WTC11 (cell line): ENCODE measurements around the gene ATXN10. TPM values are rescaled to one million over a fixed set of nuclear protein-coding genes. Genes with fewer than 3 reads are reported as not detected.

ENCODE experiments used
- ATAC-seq: fragments of 200-7000 bp; cut with Tn5 transposase; 2 replicates; pipeline ENCODE4 v1.10.0; 2021; ENCODE audit warnings: mild to moderate bottlenecking, moderate library complexity
- CTCF ChIA-PET: fragments of 300-600 bp; sonication (Branson Sonifier 250); formaldehyde crosslinking; loops from one replicate; lab custom pipeline; 2021; ENCODE audit warnings: antibody characterized with exemption; lab: Charles Lee
- POLR2A ChIA-PET: fragments of 350-600 bp; sonication (Branson Sonifier 250); formaldehyde crosslinking; loops from one replicate; lab custom pipeline; 2021; ENCODE audit warnings: antibody characterized with exemption; lab: Charles Lee
- DNase-seq: peaks from one replicate; pipeline ENCODE4 v3.0.0; 2021; ENCODE audit warnings: low spot score
- H3K27ac Mint-ChIP-seq: 2 replicates; pipeline ENCODE4 v1.8.0; 2021; ENCODE audit warnings: mixed read lengths
- H3K27me3 Mint-ChIP-seq: 2 replicates; pipeline ENCODE4 v1.8.0; 2021; ENCODE audit warnings: low read depth, mild to moderate bottlenecking, moderate library complexity, mixed read lengths
- H3K36me3 Mint-ChIP-seq: 2 replicates; pipeline ENCODE4 v1.8.0; 2021; ENCODE audit warnings: mixed read lengths
- H3K4me1 Mint-ChIP-seq: 2 replicates; pipeline ENCODE4 v1.8.0; 2022; ENCODE audit warnings: mixed read lengths
- H3K4me3 Mint-ChIP-seq: 2 replicates; pipeline ENCODE4 v1.8.0; 2021; ENCODE audit warnings: mild to moderate bottlenecking, moderate library complexity, mixed read lengths
- H3K9me3 Mint-ChIP-seq: 2 replicates; pipeline ENCODE4 v1.8.0; 2021; ENCODE audit warnings: mixed read lengths
- ATF1 ChIP-seq: sonication (generic); formaldehyde crosslinking; IDR thresholded peaks from 2 replicates; pipeline ENCODE4 v1.8.1; 2023; ENCODE audit warnings: mild to moderate bottlenecking, moderate library complexity, missing genetic modification reagents
- CREB1 ChIP-seq: sonication (generic); formaldehyde crosslinking; IDR thresholded peaks from 2 replicates; pipeline ENCODE4 v1.8.0; 2023; ENCODE audit warnings: mild to moderate bottlenecking, missing genetic modification reagents
- ESRRA ChIP-seq: sonication (generic); formaldehyde crosslinking; IDR thresholded peaks from 2 replicates; pipeline ENCODE4 v1.8.1; 2022; ENCODE audit warnings: mild to moderate bottlenecking, missing genetic modification reagents, borderline replicate concordance
- IRF2 ChIP-seq: sonication (generic); formaldehyde crosslinking; IDR thresholded peaks from 2 replicates; pipeline ENCODE4 v1.8.0; 2022; ENCODE audit warnings: low read depth, missing genetic modification reagents, borderline replicate concordance
- PRRX2 ChIP-seq: fragments of 250-450 bp; sonication (Bioruptor Pico); IDR thresholded peaks from 2 replicates; pipeline ENCODE4 v1.8.0; 2021; ENCODE audit warnings: mild to moderate bottlenecking
- SMAD4 ChIP-seq: sonication (generic); formaldehyde crosslinking; IDR thresholded peaks from 2 replicates; pipeline ENCODE4 v1.8.0; 2022; ENCODE audit warnings: mild to moderate bottlenecking, missing genetic modification reagents
- ZBTB21 ChIP-seq: sonication (generic); formaldehyde crosslinking; IDR thresholded peaks from 2 replicates; pipeline ENCODE4 v1.8.1; 2023; ENCODE audit warnings: mild to moderate bottlenecking, missing genetic modification reagents, borderline replicate concordance
- ZNF138 ChIP-seq: sonication (generic); formaldehyde crosslinking; conservative IDR thresholded peaks from 2 replicates; pipeline ENCODE4 v1.8.1; 2022; ENCODE audit warnings: mild to moderate bottlenecking, moderate library complexity, missing genetic modification reagents
- ZNF396 ChIP-seq: fragments of 250-450 bp; sonication (Bioruptor Pico); IDR thresholded peaks from 2 replicates; pipeline ENCODE4 v1.8.0; 2021; ENCODE audit warnings: mild to moderate bottlenecking, moderate library complexity, borderline replicate concordance
- total RNA-seq: library from RNA; stranded (reverse); gene quantifications from 3 replicates; pipeline ENCODE4 v1.2.3, GENCODE V29; 2021
- TF ChIP-seq, protein P1 (sequence below): sonication (generic); formaldehyde crosslinking; IDR thresholded peaks from 2 replicates; pipeline ENCODE4 v1.8.1; 2023; ENCODE audit warnings: mild to moderate bottlenecking, missing genetic modification reagents, moderate library complexity
- TF ChIP-seq, protein P2 (sequence below): fragments of 250-450 bp; sonication (Bioruptor Pico); IDR thresholded peaks from 2 replicates; pipeline ENCODE4 v1.8.0; 2021; ENCODE audit warnings: mild to moderate bottlenecking
- TF ChIP-seq, protein P3 (sequence below): sonication (generic); formaldehyde crosslinking; conservative IDR thresholded peaks from 2 replicates; pipeline ENCODE4 v1.8.1; 2023; ENCODE audit warnings: mild to moderate bottlenecking, low read depth, missing genetic modification reagents, moderate library complexity
- TF ChIP-seq, protein P4 (sequence below): sonication (generic); formaldehyde crosslinking; IDR thresholded peaks from 2 replicates; pipeline ENCODE4 v1.8.1; 2022; ENCODE audit warnings: low read depth, missing genetic modification reagents, borderline replicate concordance
- TF ChIP-seq, protein P5 (sequence below): sonication (generic); formaldehyde crosslinking; IDR thresholded peaks from 2 replicates; pipeline ENCODE4 v1.8.1; 2023; ENCODE audit warnings: mild to moderate bottlenecking, missing genetic modification reagents
- TF ChIP-seq, protein P6 (sequence below): sonication (generic); formaldehyde crosslinking; IDR thresholded peaks from 2 replicates; pipeline ENCODE4 v1.8.0; 2023; ENCODE audit warnings: mild to moderate bottlenecking, missing genetic modification reagents
- TF ChIP-seq, protein P7 (sequence below): sonication (generic); formaldehyde crosslinking; IDR thresholded peaks from 2 replicates; pipeline ENCODE4 v1.8.1; 2023; ENCODE audit warnings: mild to moderate bottlenecking, moderate library complexity, missing genetic modification reagents

ATXN10 gene
- total RNA-seq, 1 experiment from 2014 or later = 185 TPM

DNA sequence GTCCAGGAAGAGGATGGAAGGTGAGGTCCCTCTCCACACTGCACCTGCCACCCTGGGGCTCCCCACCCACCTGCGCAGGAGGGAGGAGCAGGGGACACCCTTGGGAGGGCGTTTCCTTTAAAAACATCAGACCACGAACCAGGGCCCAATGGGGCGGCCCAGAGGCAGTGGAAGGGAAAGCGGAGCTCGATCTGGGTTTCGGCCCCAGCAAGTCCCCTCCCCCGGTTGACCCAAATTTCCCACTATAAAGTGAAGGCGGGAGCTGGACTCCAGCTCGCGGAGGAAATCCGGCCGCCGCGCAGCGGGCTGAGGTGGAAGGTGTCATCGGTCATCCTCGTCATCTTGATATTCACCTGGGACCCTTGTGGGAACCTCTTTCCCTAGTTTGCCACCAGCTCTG is 206.0 kb downstream of the ATXN10 start:
- peaks cover 9% of the 10 kb centered on the region for H3K9me3 Mint-ChIP-seq
- no peak overlapping the region for H3K4me3 Mint-ChIP-seq
- TF ChIP-seq ZBTB21 (CRISPR knock-in tag) = no peak
- no peak for TF ChIP-seq IRF2 (CRISPR knock-in tag)
- TF ChIP-seq, protein P1, sequence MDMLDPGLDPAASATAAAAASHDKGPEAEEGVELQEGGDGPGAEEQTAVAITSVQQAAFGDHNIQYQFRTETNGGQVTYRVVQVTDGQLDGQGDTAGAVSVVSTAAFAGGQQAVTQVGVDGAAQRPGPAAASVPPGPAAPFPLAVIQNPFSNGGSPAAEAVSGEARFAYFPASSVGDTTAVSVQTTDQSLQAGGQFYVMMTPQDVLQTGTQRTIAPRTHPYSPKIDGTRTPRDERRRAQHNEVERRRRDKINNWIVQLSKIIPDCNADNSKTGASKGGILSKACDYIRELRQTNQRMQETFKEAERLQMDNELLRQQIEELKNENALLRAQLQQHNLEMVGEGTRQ = no peak
- TF ChIP-seq CREB1 = no peak
- H3K27ac Mint-ChIP-seq = no peak overlapping the region
- ChIA-PET CTCF (interaction anchor here (1.0 to 3.7 kb wide), 6 partner anchors 10 to 300 kb away, joined by 3 to 35 read pairs (median 7); no protein-coding TSS in a partner anchor), POLR2A (interaction anchor here (1.3 kb wide), 1 partner anchor 88 kb away, joined by 3 read pairs; no protein-coding TSS in a partner anchor)
- peaks cover 55% of the 10 kb centered on the region for H3K27me3 Mint-ChIP-seq
- DNase-seq (no peak), ATAC-seq (no peak)
- H3K4me1 Mint-ChIP-seq = peaks cover 24% of the 10 kb centered on the region
- no peaks in the 10 kb centered on the region for H3K36me3 Mint-ChIP-seq

DNA sequence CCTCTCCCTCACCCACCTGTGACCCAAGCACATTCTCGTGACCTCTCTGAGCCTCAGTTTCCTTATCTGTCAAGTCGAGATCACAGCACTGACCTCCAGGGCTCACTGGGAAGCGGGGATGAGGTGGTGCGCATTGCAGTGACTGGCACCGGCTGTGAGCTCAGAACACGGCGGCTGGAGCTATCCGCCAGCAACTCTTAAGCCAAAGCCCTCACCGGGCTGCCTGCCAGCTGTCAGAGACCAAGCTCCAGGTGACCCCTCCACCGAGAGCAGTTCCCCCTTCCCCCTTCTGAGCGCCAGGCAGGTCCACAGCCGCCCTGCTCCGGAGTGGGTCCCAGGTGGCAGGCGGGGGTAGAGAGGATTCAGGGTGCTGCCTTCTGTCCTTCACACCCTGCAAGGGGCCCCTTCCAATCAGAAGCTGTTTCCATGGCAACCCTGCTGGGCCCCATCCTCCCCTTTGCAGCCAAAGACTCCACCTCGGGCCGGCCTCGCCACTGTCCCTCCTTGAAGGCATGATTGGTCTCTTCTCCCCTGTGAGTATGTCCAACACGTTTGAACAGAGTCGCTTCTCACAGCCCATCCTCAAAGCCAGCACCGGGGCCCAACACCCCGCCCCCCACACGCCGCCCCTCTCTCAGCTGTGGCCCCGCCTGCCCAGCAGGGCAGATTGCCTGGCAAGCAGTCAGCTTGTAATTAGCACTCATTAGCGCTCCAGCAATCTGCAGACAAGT is 206.6 kb downstream of the ATXN10 start:
- H3K9me3 Mint-ChIP-seq = peaks cover 3% of the 10 kb centered on the region; the same call in 1 of the 2 replicates
- DNase-seq (no peak), ATAC-seq (no peak; the same call in 1 of the 2 replicates)
- peaks cover 55% of the 10 kb centered on the region for H3K27me3 Mint-ChIP-seq
- TF ChIP-seq ZNF396 (CRISPR knock-in tag) = no peak
- no peak for TF ChIP-seq SMAD4 (CRISPR knock-in tag)
- TF ChIP-seq, protein P2, sequence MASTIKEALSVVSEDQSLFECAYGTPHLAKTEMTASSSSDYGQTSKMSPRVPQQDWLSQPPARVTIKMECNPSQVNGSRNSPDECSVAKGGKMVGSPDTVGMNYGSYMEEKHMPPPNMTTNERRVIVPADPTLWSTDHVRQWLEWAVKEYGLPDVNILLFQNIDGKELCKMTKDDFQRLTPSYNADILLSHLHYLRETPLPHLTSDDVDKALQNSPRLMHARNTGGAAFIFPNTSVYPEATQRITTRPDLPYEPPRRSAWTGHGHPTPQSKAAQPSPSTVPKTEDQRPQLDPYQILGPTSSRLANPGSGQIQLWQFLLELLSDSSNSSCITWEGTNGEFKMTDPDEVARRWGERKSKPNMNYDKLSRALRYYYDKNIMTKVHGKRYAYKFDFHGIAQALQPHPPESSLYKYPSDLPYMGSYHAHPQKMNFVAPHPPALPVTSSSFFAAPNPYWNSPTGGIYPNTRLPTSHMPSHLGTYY (CRISPR knock-in tag) = no peak
- TF ChIP-seq, protein P3, sequence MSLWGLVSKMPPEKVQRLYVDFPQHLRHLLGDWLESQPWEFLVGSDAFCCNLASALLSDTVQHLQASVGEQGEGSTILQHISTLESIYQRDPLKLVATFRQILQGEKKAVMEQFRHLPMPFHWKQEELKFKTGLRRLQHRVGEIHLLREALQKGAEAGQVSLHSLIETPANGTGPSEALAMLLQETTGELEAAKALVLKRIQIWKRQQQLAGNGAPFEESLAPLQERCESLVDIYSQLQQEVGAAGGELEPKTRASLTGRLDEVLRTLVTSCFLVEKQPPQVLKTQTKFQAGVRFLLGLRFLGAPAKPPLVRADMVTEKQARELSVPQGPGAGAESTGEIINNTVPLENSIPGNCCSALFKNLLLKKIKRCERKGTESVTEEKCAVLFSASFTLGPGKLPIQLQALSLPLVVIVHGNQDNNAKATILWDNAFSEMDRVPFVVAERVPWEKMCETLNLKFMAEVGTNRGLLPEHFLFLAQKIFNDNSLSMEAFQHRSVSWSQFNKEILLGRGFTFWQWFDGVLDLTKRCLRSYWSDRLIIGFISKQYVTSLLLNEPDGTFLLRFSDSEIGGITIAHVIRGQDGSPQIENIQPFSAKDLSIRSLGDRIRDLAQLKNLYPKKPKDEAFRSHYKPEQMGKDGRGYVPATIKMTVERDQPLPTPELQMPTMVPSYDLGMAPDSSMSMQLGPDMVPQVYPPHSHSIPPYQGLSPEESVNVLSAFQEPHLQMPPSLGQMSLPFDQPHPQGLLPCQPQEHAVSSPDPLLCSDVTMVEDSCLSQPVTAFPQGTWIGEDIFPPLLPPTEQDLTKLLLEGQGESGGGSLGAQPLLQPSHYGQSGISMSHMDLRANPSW = no peak
- TF ChIP-seq ZNF138 = no peak
- no peak for TF ChIP-seq ZBTB21 (CRISPR knock-in tag)
- TF ChIP-seq, protein P4, sequence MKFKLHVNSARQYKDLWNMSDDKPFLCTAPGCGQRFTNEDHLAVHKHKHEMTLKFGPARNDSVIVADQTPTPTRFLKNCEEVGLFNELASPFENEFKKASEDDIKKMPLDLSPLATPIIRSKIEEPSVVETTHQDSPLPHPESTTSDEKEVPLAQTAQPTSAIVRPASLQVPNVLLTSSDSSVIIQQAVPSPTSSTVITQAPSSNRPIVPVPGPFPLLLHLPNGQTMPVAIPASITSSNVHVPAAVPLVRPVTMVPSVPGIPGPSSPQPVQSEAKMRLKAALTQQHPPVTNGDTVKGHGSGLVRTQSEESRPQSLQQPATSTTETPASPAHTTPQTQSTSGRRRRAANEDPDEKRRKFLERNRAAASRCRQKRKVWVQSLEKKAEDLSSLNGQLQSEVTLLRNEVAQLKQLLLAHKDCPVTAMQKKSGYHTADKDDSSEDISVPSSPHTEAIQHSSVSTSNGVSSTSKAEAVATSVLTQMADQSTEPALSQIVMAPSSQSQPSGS (CRISPR knock-in tag) = no peak
- TF ChIP-seq, protein P5, sequence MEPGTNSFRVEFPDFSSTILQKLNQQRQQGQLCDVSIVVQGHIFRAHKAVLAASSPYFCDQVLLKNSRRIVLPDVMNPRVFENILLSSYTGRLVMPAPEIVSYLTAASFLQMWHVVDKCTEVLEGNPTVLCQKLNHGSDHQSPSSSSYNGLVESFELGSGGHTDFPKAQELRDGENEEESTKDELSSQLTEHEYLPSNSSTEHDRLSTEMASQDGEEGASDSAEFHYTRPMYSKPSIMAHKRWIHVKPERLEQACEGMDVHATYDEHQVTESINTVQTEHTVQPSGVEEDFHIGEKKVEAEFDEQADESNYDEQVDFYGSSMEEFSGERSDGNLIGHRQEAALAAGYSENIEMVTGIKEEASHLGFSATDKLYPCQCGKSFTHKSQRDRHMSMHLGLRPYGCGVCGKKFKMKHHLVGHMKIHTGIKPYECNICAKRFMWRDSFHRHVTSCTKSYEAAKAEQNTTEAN (CRISPR knock-in tag) = no peak
- TF ChIP-seq, protein P6, sequence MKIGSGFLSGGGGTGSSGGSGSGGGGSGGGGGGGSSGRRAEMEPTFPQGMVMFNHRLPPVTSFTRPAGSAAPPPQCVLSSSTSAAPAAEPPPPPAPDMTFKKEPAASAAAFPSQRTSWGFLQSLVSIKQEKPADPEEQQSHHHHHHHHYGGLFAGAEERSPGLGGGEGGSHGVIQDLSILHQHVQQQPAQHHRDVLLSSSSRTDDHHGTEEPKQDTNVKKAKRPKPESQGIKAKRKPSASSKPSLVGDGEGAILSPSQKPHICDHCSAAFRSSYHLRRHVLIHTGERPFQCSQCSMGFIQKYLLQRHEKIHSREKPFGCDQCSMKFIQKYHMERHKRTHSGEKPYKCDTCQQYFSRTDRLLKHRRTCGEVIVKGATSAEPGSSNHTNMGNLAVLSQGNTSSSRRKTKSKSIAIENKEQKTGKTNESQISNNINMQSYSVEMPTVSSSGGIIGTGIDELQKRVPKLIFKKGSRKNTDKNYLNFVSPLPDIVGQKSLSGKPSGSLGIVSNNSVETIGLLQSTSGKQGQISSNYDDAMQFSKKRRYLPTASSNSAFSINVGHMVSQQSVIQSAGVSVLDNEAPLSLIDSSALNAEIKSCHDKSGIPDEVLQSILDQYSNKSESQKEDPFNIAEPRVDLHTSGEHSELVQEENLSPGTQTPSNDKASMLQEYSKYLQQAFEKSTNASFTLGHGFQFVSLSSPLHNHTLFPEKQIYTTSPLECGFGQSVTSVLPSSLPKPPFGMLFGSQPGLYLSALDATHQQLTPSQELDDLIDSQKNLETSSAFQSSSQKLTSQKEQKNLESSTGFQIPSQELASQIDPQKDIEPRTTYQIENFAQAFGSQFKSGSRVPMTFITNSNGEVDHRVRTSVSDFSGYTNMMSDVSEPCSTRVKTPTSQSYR (CRISPR knock-in tag) = no peak
- TF ChIP-seq, protein P7, sequence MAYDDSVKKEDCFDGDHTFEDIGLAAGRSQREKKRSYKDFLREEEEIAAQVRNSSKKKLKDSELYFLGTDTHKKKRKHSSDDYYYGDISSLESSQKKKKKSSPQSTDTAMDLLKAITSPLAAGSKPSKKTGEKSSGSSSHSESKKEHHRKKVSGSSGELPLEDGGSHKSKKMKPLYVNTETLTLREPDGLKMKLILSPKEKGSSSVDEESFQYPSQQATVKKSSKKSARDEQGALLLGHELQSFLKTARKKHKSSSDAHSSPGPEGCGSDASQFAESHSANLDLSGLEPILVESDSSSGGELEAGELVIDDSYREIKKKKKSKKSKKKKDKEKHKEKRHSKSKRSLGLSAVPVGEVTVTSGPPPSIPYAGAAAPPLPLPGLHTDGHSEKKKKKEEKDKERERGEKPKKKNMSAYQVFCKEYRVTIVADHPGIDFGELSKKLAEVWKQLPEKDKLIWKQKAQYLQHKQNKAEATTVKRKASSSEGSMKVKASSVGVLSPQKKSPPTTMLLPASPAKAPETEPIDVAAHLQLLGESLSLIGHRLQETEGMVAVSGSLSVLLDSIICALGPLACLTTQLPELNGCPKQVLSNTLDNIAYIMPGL (CRISPR knock-in tag) = no peak
- no peak for TF ChIP-seq ESRRA (CRISPR knock-in tag)
- TF ChIP-seq ATF1 (CRISPR knock-in tag) = no peak
- no peak for TF ChIP-seq PRRX2 (CRISPR knock-in tag)
- H3K4me1 Mint-ChIP-seq = peaks cover 24% of the 10 kb centered on the region
- H3K4me3 Mint-ChIP-seq = no peak overlapping the region
- CTCF ChIA-PET = interaction anchor here (0.5 to 3.7 kb wide), 10 partner anchors 11 to 300 kb away, joined by 3 to 35 read pairs (median 4); no protein-coding TSS in a partner anchor
- no peak overlapping the region for H3K27ac Mint-ChIP-seq
- POLR2A ChIA-PET = interaction anchor here (0.6 to 1.3 kb wide), 2 partner anchors 10 to 88 kb away, joined by 3 read pairs; no protein-coding TSS in a partner anchor
- no peaks in the 10 kb centered on the region for H3K36me3 Mint-ChIP-seq
